HCT116 (cell line): ENCODE results near the gene PRICKLE2. TPM values are rescaled to one million over a fixed set of nuclear protein-coding genes. Genes with fewer than 3 reads are reported as not detected.

Experiments
- ATAC-seq: fragments of 200-7000 bp; cut with Tn5 transposase; 2 replicates; pipeline ENCODE4 v1.9.1; 2020; ENCODE audit warnings: mild to moderate bottlenecking, moderate library complexity
- BruUV-seq: library from RNA; stranded (reverse); fragments of 400-500 nt; replicated peaks from 2 replicates; lab custom pipeline; 2021; lab: Mats Ljungman, UMichigan
- CTCF ChIA-PET: fragments of 300-600 bp; sonication (Branson Sonifier 250); formaldehyde crosslinking; loops from one replicate; lab custom pipeline; 2021; ENCODE audit warnings: antibody characterized with exemption; lab: Charles Lee
- POLR2A ChIA-PET: fragments of 300-600, 350-600 bp; sonication (Branson Sonifier 250); formaldehyde crosslinking; loops from one replicate; lab custom pipeline; 2021; ENCODE audit warnings: antibody characterized with exemption; lab: Charles Lee
- RAD21 ChIA-PET, 2 experiments: fragments of 300-600 bp; sonication (Branson Sonifier 250); formaldehyde crosslinking; loops; one replicate each; lab custom pipeline; 2023; ENCODE audit warnings: low total read pairs in 2 of 2; ENCODE audit not compliant: uncharacterized antibody in 2 of 2, unreplicated experiment in 2 of 2, low non-redundant PET in 1 of 2; lab: Charles Lee
- DNase-seq: peaks from one replicate; pipeline ENCODE4 v3.0.0-alpha.2; 2010; ENCODE audit warnings: low read depth, low spot score
- H2AFZ ChIP-seq: fragments of 200-600 bp; shearing (Covaris generic), sonication (generic); 2 replicates; pipeline ENCODE4 v1.6.1; 2017; ENCODE audit warnings: low read depth, mixed run types, mixed read lengths, antibody characterized with exemption, low read length; ENCODE audit not compliant: poor library complexity, severe bottlenecking
- H3K27ac ChIP-seq: 2 replicates; pipeline ENCODE4 v1.5.1; 2012; ENCODE audit warnings: low read depth, low read length
- H3K27me3 ChIP-seq: fragments of 200-600 bp; sonication (generic); 2 replicates; pipeline ENCODE4 v1.6.1; 2016; ENCODE audit warnings: mixed run types, low read length, mixed read lengths; ENCODE audit not compliant: insufficient read depth
- H3K36me3 ChIP-seq, 2 experiments: fragments of 200-500 bp in 1 of 2; fragments of 200-600 bp in 1 of 2; sonication (Bioruptor generic) in 1 of 2; sonication (generic) in 1 of 2; 2 replicates each; pipeline versions ENCODE4 v1.5.1 to v1.6.1; 2014 to 2016; ENCODE audit warnings: low read length in 2 of 2, inconsistent platforms in 1 of 2, mixed read lengths in 1 of 2, mixed run types in 1 of 2; ENCODE audit not compliant: insufficient read depth in 2 of 2, control insufficient read depth in 1 of 2
- H3K4me1 ChIP-seq, 2 experiments: fragments of 200-600 bp in 1 of 2; sonication (generic) in 1 of 2; 2 replicates each; pipeline versions ENCODE4 v1.5.1 to v1.6.1; 2012 to 2017; ENCODE audit warnings: low read length in 2 of 2, inconsistent platforms in 1 of 2, mild to moderate bottlenecking in 1 of 2, mixed read lengths in 1 of 2, mixed run types in 1 of 2, moderate library complexity in 1 of 2; ENCODE audit not compliant: insufficient read depth in 2 of 2, control insufficient read depth in 1 of 2
- H3K4me2 ChIP-seq: fragments of 200-600 bp; sonication (generic); 2 replicates; pipeline ENCODE4 v1.6.1; 2017; ENCODE audit warnings: mixed run types, low read length, mixed read lengths
- H3K4me3 ChIP-seq, 2 experiments: fragments of 200-600 bp in 1 of 2; sonication (generic) in 1 of 2; replicated peaks in 1 of 2; 2 replicates each; pipeline ENCODE4 v1.5.1; 2011 to 2016; ENCODE audit warnings: low read length in 2 of 2, control low read depth in 1 of 2, low read depth in 1 of 2, mild to moderate bottlenecking in 1 of 2, mixed read lengths in 1 of 2, mixed run types in 1 of 2
- H3K79me2 ChIP-seq: fragments of 200-600 bp; sonication (generic); 2 replicates; pipeline ENCODE4 v1.6.1; 2017; ENCODE audit warnings: mild to moderate bottlenecking, mixed run types, low read length, moderate library complexity, mixed read lengths; ENCODE audit not compliant: insufficient read depth
- H3K9ac ChIP-seq: fragments of 200-600 bp; sonication (generic); 2 replicates; pipeline ENCODE4 v1.6.1; 2016; ENCODE audit warnings: low read length, mixed read lengths
- H3K9me2 ChIP-seq: fragments of 200-600 bp; sonication (generic), shearing (Covaris generic); 2 replicates; pipeline ENCODE4 v1.6.1; 2017; ENCODE audit warnings: mixed run types, mild to moderate bottlenecking, moderate library complexity; ENCODE audit not compliant: insufficient read depth
- H3K9me3 ChIP-seq, 2 experiments: fragments of 200-500 bp in 1 of 2; fragments of 200-600 bp in 1 of 2; sonication (Bioruptor generic) in 1 of 2; sonication (generic) in 1 of 2; 2 replicates each; pipeline ENCODE4 v1.6.1; 2014 to 2017; ENCODE audit warnings: low read length in 2 of 2, mixed read lengths in 2 of 2, inconsistent platforms in 1 of 2, low read depth in 1 of 2, mild to moderate bottlenecking in 1 of 2, mixed run types in 1 of 2, moderate library complexity in 1 of 2; ENCODE audit not compliant: control insufficient read depth in 1 of 2, insufficient read depth in 1 of 2
- H4K20me1 ChIP-seq: fragments of 200-600 bp; sonication (generic), shearing (Covaris generic); 2 replicates; pipeline ENCODE4 v1.6.1; 2017; ENCODE audit warnings: mixed run types, mild to moderate bottlenecking, moderate library complexity; ENCODE audit not compliant: insufficient read depth
- CBX3 ChIP-seq: IDR thresholded peaks from 2 replicates; pipeline ENCODE4 v1.6.1; 2012; ENCODE audit warnings: low read depth
- FOSL1 ChIP-seq: IDR thresholded peaks from 2 replicates; pipeline ENCODE4 v1.6.1; 2012; ENCODE audit warnings: low read depth
- POLR2A ChIP-seq: IDR thresholded peaks from 2 replicates; pipeline ENCODE4 v1.7.0; 2011; ENCODE audit warnings: borderline replicate concordance; ENCODE audit not compliant: insufficient read depth, insufficient read length; ENCODE audit errors: extremely low read depth
- REST ChIP-seq: IDR thresholded peaks from 2 replicates; pipeline ENCODE4 v1.6.1; 2012; ENCODE audit warnings: low read depth
- SIN3A ChIP-seq: IDR thresholded peaks from 2 replicates; pipeline ENCODE4 v1.6.1; 2012; ENCODE audit warnings: low read depth
- ZBTB33 ChIP-seq: IDR thresholded peaks from 2 replicates; pipeline ENCODE4 v1.6.1; 2011; ENCODE audit warnings: mild to moderate bottlenecking, low read length, moderate library complexity; ENCODE audit not compliant: insufficient replicate concordance; ENCODE audit errors: extremely low read depth
- intact Hi-C: fragments of 100-400 bp; cut with micrococcal nuclease; formaldehyde crosslinking; loops from 2 replicates; pipeline ENCODE4 v1.10.0; 2022
- total RNA-seq: library from RNA; stranded (reverse); gene quantifications from one replicate; pipeline ENCODE4 v1.2.1, GENCODE V29; 2021; ENCODE audit not compliant: unreplicated experiment

Gene PRICKLE2
- total RNA-seq, 1 experiment from 2014 or later: 0.05 TPM

- Histone ChIP-seq H4K20me1 (no peaks in the 10 kb centered on the region), H3K9ac (no peak overlapping the region), H3K4me1 (no peaks in the 10 kb centered on the region), H2AFZ (no peak overlapping the region), H3K9me2 (no peaks in the 10 kb centered on the region), H3K4me2 (no peak overlapping the region), H3K4me3 (no peak overlapping the region), H3K27ac (no peak overlapping the region), H3K9me3 (no peaks in the 10 kb centered on the region), H3K79me2 (no peaks in the 10 kb centered on the region), H3K27me3 (peaks cover 5% of the 10 kb centered on the region), H3K36me3 (no peaks in the 10 kb centered on the region)
- POLR2A ChIA-PET: no interaction called here
- TF ChIP-seq SIN3A (no peak), ZBTB33 (no peak), POLR2A (no peak), REST (no peak), CBX3 (no peak), FOSL1 (no peak)
- CTCF ChIA-PET: no interaction called here
- RAD21 ChIA-PET: no interaction called here
- ATAC-seq: no peak
- BruUV-seq: no TSS peak
- DNase-seq: no peak
- intact Hi-C loops: no loop called here
Observed at GRCh38 chr3:64199932-64200331, 25.3 kb downstream of the PRICKLE2 start.
